GM18505 (cell line): ENCODE results near the gene HS1BP3.

Experiments
- ATAC-seq: cut with Tn5 transposase; IDR thresholded peaks from one replicate; pipeline ENCODE4 v1.9.1; 2021; ENCODE audit not compliant: unreplicated experiment
- POLR2A ChIP-seq: IDR thresholded peaks from 4 replicates; pipeline ENCODE4 v1.6.1; 2011; ENCODE audit warnings: borderline replicate concordance; ENCODE audit not compliant: insufficient read depth, insufficient read length; ENCODE audit errors: extremely low read depth

Gene HS1BP3

GRCh38 chr2:20650393-20650876, 463 bp downstream of the HS1BP3 start:
- ATAC-seq, result peak; percentile 7
- TF ChIP-seq POLR2A, result no peak

- TF ChIP-seq POLR2A, result no peak
Observed at GRCh38 chr2:20649976-20650375, 922 bp downstream of the HS1BP3 start.

GRCh38 chr2:20649576-20649975, 1.3 kb downstream of the HS1BP3 start:
- no peak for TF ChIP-seq POLR2A

More at GRCh38 chr2:20649976-20650375, 922 bp downstream of the HS1BP3 start:
- no peak for ATAC-seq

GRCh38 chr2:20648831-20649230, 2.1 kb downstream of the HS1BP3 start:
- ATAC-seq, result no peak
- TF ChIP-seq POLR2A, result no peak

More at GRCh38 chr2:20649576-20649975, 1.3 kb downstream of the HS1BP3 start:
- ATAC-seq, result no peak

- no peak for ATAC-seq
- no peak for TF ChIP-seq POLR2A
Observed at GRCh38 chr2:20648206-20648605, 2.7 kb downstream of the HS1BP3 start.

- no peak for TF ChIP-seq POLR2A
- no peak for ATAC-seq
Observed at GRCh38 chr2:20647738-20648137, 3.2 kb downstream of the HS1BP3 start.

GRCh38 chr2:20647211-20647610, 3.7 kb downstream of the HS1BP3 start:
- no peak for TF ChIP-seq POLR2A
- ATAC-seq, result no peak

GRCh38 chr2:20646446-20646845, 4.5 kb downstream of the HS1BP3 start:
- ATAC-seq, result no peak
- no peak for TF ChIP-seq POLR2A

GRCh38 chr2:20645761-20646160, 5.1 kb downstream of the HS1BP3 start:
- ATAC-seq, result no peak
- no peak for TF ChIP-seq POLR2A

GRCh38 chr2:20645301-20645701, 5.6 kb downstream of the HS1BP3 start:
- no peak for ATAC-seq
- TF ChIP-seq POLR2A, result no peak

- no peak for TF ChIP-seq POLR2A
- ATAC-seq, result no peak
Observed at GRCh38 chr2:20643826-20644225, 7.1 kb downstream of the HS1BP3 start.

GRCh38 chr2:20643060-20643459, 7.8 kb downstream of the HS1BP3 start:
- ATAC-seq, result no peak
- no peak for TF ChIP-seq POLR2A

- ATAC-seq, result peak; percentile 95
- TF ChIP-seq POLR2A, result no peak
Observed at GRCh38 chr2:20642055-20642971, 8.6 kb downstream of the HS1BP3 start.
